ENCODE data around the gene FBP2.
"Not testable (repeated sequence)": the region's sequence is repeated elsewhere in the genome, so short reads cannot be mapped to it uniquely, and the experiment has no call there.

FBP2 gene

GRCh38 chr9:94560237-94560636 lies 33.4 kb downstream of the FBP2 start:
- no peak overlapping the region for H3K4me3 ChIP-seq (ENCODE audit: low read length)
- TF ChIP-seq ZNF274 (IDR thresholded peaks at IDR 0.05; ENCODE audit: low read depth, low read length) = no peak

- no peak overlapping the region for H3K4me3 ChIP-seq (ENCODE audit: low read length)
- no peak for TF ChIP-seq ZNF274 (IDR thresholded peaks at IDR 0.05; ENCODE audit: low read depth, low read length)
Measured at GRCh38 chr9:94557376-94557775, 36.2 kb downstream of the FBP2 start.

GRCh38 chr9:94554439-94555331 lies 38.9 kb downstream of the FBP2 start, which contains the start of gene PCAT7:
PCAT7 (plus strand) TSS chr9:94555083.
- no peak for TF ChIP-seq ZNF274 (IDR thresholded peaks at IDR 0.05; ENCODE audit: low read depth, low read length)
- no peak within 1 kb of the TSS; the same call in 1 of the 2 replicates for H3K4me3 ChIP-seq (ENCODE audit: low read length)

- TF ChIP-seq ZNF274 (IDR thresholded peaks at IDR 0.05; ENCODE audit: low read depth, low read length) = no peak
- no peak overlapping the region for H3K4me3 ChIP-seq (ENCODE audit: low read length)
Measured at GRCh38 chr9:94554078-94554438, 39.6 kb downstream of the FBP2 start.

GRCh38 chr9:94553029-94553938 lies 40.3 kb downstream of the FBP2 start:
- no peak overlapping the region for H3K4me3 ChIP-seq (ENCODE audit: low read length)
- TF ChIP-seq ZNF274 (IDR thresholded peaks at IDR 0.05; ENCODE audit: low read depth, low read length) = no peak

- TF ChIP-seq ZNF274 (IDR thresholded peaks at IDR 0.05; ENCODE audit: low read depth, low read length) = no peak
- H3K4me3 ChIP-seq (ENCODE audit: low read length) = no peak overlapping the region
Measured at GRCh38 chr9:94545940-94546339, 47.7 kb downstream of the FBP2 start.

GRCh38 chr9:94544335-94544734 lies 49.3 kb downstream of the FBP2 start:
- not testable (repeated sequence) for H3K4me3 ChIP-seq (ENCODE audit: low read length)

- no peak for TF ChIP-seq ZNF274 (IDR thresholded peaks at IDR 0.05; ENCODE audit: low read depth, low read length)
- no peak overlapping the region for H3K4me3 ChIP-seq (ENCODE audit: low read length)
Measured at GRCh38 chr9:94538908-94539307, 54.7 kb downstream of the FBP2 start.

- H3K4me3 ChIP-seq (ENCODE audit: low read length) = no peak overlapping the region
- TF ChIP-seq ZNF274 (IDR thresholded peaks at IDR 0.05; ENCODE audit: low read depth, low read length) = no peak
Measured at GRCh38 chr9:94534901-94535300, 58.7 kb downstream of the FBP2 start.

- TF ChIP-seq ZNF274 (IDR thresholded peaks at IDR 0.05; ENCODE audit: low read depth, low read length) = no peak
- no peak overlapping the region for H3K4me3 ChIP-seq (ENCODE audit: low read length)
Measured at GRCh38 chr9:94533601-94534000, 60.0 kb downstream of the FBP2 start.

GRCh38 chr9:94533155-94533554 lies 60.5 kb downstream of the FBP2 start:
- no peak for TF ChIP-seq ZNF274 (IDR thresholded peaks at IDR 0.05; ENCODE audit: low read depth, low read length)
- no peak overlapping the region for H3K4me3 ChIP-seq (ENCODE audit: low read length)

- no peak for TF ChIP-seq ZNF274 (IDR thresholded peaks at IDR 0.05; ENCODE audit: low read depth, low read length)
- H3K4me3 ChIP-seq (ENCODE audit: low read length) = no peak overlapping the region
Measured at GRCh38 chr9:94528886-94529285, 64.7 kb downstream of the FBP2 start.

- no peak overlapping the region for H3K4me3 ChIP-seq (ENCODE audit: low read length)
- TF ChIP-seq ZNF274 (IDR thresholded peaks at IDR 0.05; ENCODE audit: low read depth, low read length) = no peak
Measured at GRCh38 chr9:94526951-94527350, 66.7 kb downstream of the FBP2 start.

GRCh38 chr9:94526271-94526670 lies 67.4 kb downstream of the FBP2 start:
- no peak for TF ChIP-seq ZNF274 (IDR thresholded peaks at IDR 0.05; ENCODE audit: low read depth, low read length)

More at GRCh38 chr9:94526271-94526670, 67.4 kb downstream of the FBP2 start:
- no peak overlapping the region for H3K4me3 ChIP-seq (ENCODE audit: low read length)
